ENCODE results near the gene MAPK8IP1.

DNA sequence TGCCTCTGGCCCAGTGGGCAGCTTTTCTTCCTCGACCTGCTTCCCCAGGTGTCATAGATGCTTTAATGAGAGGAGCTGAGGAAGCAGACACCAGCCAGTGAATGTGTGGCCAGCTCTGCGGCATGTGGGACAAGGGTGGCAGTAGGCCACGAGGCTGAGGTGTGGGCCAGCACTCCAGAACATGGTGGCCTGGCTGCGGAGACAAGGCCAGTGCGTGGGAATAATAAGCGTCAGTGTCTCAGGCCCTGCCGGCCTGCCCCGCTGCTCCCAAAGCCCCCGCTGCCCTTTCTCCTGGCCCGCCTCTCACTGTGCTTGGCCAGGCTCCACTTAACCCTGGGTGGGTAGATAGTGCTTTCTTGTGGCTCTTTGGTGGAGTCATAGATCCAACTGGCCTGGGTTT is 2.1 kb downstream of the MAPK8IP1 start:
- TF ChIP-seq POLR2A (IDR thresholded peaks at IDR 0.05; ENCODE audit: low read depth) (no peak), POLR2AphosphoS5 (IDR thresholded peaks at IDR 0.05) (no peak), EP300 (IDR thresholded peaks at IDR 0.05) (no peak)
- TF ChIP-seq, protein P1, sequence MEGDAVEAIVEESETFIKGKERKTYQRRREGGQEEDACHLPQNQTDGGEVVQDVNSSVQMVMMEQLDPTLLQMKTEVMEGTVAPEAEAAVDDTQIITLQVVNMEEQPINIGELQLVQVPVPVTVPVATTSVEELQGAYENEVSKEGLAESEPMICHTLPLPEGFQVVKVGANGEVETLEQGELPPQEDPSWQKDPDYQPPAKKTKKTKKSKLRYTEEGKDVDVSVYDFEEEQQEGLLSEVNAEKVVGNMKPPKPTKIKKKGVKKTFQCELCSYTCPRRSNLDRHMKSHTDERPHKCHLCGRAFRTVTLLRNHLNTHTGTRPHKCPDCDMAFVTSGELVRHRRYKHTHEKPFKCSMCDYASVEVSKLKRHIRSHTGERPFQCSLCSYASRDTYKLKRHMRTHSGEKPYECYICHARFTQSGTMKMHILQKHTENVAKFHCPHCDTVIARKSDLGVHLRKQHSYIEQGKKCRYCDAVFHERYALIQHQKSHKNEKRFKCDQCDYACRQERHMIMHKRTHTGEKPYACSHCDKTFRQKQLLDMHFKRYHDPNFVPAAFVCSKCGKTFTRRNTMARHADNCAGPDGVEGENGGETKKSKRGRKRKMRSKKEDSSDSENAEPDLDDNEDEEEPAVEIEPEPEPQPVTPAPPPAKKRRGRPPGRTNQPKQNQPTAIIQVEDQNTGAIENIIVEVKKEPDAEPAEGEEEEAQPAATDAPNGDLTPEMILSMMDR (IDR thresholded peaks at IDR 0.05), result no peak

Data from esophagus muscularis mucosa (tissue), 4 donors.